ENCODE data around the gene NUP210. TPM values are rescaled to one million over a fixed set of nuclear protein-coding genes. Genes with fewer than 3 reads are reported as not detected.
"Not testable (repeated sequence)": the region's sequence is repeated elsewhere in the genome, so short reads cannot be mapped to it uniquely, and the experiment has no call there.

NUP210 gene
- total RNA-seq, 2 experiments from 2014 or later: 153 to 161 TPM

DNA sequence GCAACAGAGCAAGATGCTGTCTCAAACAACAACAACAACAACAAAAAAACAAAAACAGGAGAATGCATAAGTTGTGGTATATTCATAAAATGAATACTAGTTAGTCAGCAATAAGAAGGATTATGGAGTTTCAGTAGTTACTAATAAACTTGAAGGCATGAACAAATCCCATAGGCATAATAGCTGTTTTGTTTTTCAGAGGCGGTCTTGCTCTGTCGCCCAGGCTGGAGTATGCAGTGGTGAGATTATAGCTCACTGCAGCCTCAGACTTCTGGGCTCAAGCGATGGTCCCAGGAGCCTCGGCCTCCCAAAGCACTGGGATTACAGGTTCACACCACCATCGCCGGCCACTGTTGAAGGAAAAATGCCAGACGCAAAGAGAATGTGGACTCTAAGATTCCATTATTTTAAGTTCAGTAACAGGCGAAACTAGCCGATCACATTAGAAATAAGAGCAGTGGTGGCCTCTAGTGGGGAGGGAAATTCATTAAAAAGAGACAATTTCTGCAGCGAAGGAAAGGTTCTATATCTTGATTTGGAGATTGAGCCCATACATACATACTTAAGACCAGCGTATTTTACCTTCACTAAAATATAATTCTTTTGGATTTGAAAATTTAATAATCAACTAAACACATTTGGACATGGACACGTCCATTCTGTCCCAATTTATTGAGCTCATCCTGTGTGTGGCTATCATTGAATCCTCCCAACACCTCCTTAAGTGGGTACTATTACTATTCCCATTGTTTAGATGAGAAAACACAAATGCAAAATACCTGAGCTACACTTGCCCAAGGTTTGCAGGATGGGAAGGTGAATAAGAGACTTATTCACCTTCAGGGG is 32.6 kb upstream of the NUP210 start:
- peak overlapping the region; percentile 82 for H3K4me3 Mint-ChIP-seq
- peak; percentile 44 for DNase-seq
- H3K27ac Mint-ChIP-seq: peak overlapping the region; percentile 82
- H3K9me3 Mint-ChIP-seq: no peaks in the 10 kb centered on the region
- H3K36me3 Mint-ChIP-seq (ENCODE audit: low read depth): no peaks in the 10 kb centered on the region
- H3K4me1 Mint-ChIP-seq: peaks cover 22% of the 10 kb centered on the region
- H3K27me3 Mint-ChIP-seq: no peaks in the 10 kb centered on the region
- ChIA-PET CTCF (interaction anchor here (0.6 to 5.5 kb wide), 45 partner anchors 10 to 727 kb away, joined by 3 to 119 read pairs (median 4); partner anchors contain the start of genes HDAC11 and NUP210), POLR2A (interaction anchor here (0.6 to 3.9 kb wide), 11 partner anchors 11 to 219 kb away, joined by 3 to 134 read pairs (median 5); partner anchors contain the start of gene NUP210)

DNA sequence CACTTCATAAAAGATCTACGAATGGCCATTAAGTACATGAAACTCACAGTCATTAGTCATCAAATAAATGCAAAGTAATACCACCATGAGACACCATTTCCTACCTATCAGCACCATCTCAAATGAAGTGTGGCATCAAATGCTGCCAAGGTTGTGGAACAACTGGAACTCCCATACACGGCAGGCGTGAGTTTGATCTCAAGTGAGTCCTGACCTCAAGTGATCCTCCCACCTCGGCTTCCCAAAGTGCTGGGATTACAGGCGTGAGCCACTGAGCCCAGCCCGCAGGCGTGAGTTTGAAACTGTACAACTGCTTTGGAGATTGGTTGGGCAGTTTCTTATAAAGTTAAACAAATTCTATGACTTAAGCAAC is 31.2 kb upstream of the NUP210 start:
- H3K27ac Mint-ChIP-seq: peak overlapping the region; percentile 82
- no peaks in the 10 kb centered on the region for H3K27me3 Mint-ChIP-seq
- peaks cover 22% of the 10 kb centered on the region for H3K4me1 Mint-ChIP-seq
- no peak for DNase-seq
- H3K36me3 Mint-ChIP-seq (ENCODE audit: low read depth): no peaks in the 10 kb centered on the region
- CTCF ChIA-PET: interaction anchor here (0.8 to 5.5 kb wide), 23 partner anchors 11 to 439 kb away, joined by 3 to 119 read pairs (median 5); partner anchors contain the start of genes HDAC11 and NUP210
- peak overlapping the region; percentile 82 for H3K4me3 Mint-ChIP-seq
- H3K9me3 Mint-ChIP-seq: no peaks in the 10 kb centered on the region
- POLR2A ChIA-PET: interaction anchor here (0.8 to 3.9 kb wide), 10 partner anchors 23 to 110 kb away, joined by 3 to 134 read pairs (median 6); partner anchors contain the start of genes HDAC11 and NUP210

DNA sequence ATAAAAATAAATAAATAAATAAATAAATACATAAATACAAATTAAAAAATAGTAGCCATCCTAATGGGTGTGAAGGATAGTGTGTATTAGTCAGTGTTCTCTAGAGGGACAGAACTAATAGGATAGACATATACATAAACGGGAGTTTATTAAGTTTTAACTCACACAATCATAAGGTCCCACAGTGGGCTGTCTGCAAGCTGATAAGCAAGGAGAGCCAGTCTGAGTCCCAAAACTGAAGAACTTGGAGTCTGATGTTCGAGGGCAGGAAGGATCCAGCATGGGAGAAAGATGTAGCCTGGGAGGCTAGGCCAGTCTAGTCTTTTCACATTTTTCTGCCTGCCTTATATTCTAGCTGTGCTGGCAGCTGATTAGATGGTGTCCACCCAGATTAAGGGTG is 22.8 kb upstream of the NUP210 start:
- H3K4me1 Mint-ChIP-seq; DNase-seq; H3K9me3 Mint-ChIP-seq; H3K27ac Mint-ChIP-seq; H3K4me3 Mint-ChIP-seq; CTCF ChIA-PET; H3K36me3 Mint-ChIP-seq (ENCODE audit: low read depth); H3K27me3 Mint-ChIP-seq: not testable (repeated sequence)
- POLR2A ChIA-PET: interaction anchor here (0.6 kb wide), 1 partner anchor 450 kb away, joined by 3 read pairs; no protein-coding TSS in a partner anchor

DNA sequence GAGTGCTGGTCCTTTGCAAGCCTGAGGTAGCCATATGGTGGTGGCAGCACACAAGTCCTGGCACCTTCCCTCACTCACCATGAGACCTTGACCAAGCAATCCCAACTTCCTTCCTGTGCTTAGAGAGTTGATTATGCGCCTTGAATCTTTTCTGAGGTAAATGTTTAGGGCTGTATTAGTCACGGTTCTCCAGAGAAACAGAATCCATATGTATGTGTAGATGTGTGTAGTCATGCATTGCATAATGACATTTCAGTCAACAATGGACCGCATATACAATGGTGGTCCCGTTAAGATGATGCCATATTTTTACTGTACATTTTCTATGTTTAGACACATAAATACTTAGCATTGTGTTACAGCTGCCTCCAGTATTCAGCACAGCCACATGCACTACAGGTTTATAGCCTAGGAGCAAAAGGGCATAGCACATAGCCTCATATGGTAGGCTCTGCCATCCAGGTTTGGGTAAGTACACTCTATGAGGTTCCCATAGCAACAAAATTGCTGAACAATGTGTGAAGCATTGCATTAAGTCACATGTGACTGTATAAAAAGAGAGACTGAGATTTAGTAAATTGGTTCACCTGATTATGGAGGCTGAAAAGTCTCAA is 20.2 kb upstream of the NUP210 start:
- no peak for DNase-seq
- H3K4me1 Mint-ChIP-seq: no peaks in the 10 kb centered on the region
- H3K27ac Mint-ChIP-seq: no peak overlapping the region
- ChIA-PET POLR2A (interaction anchor here (0.8 to 1.9 kb wide), 2 partner anchors 14 to 26 kb away, joined by 3 to 4 read pairs; no protein-coding TSS in a partner anchor), CTCF (interaction anchor here (1.4 to 4.1 kb wide), 3 partner anchors 12 to 22 kb away, joined by 3 to 26 read pairs (median 3); no protein-coding TSS in a partner anchor)
- no peaks in the 10 kb centered on the region for H3K9me3 Mint-ChIP-seq
- H3K27me3 Mint-ChIP-seq: peaks cover 11% of the 10 kb centered on the region
- H3K36me3 Mint-ChIP-seq (ENCODE audit: low read depth): no peaks in the 10 kb centered on the region
- H3K4me3 Mint-ChIP-seq: no peak overlapping the region

DNA sequence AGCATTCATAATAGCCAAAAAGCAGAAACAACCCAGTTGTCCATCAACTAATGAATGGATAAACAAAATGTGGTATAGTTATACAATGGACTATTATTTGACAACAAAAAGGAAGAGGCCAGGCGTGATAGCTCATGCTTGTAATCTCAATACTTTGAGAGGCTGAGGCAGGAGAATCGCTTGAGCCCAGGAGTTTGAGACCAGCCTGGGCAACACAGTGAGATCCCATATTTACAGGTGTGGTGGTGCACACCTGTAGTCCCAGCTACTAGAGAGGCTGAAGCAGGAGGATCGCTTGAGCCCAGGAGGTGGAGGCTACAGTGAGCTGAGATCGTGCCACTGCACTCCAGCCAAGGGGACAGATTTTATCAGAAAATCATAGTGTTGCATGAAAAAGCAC is 16.1 kb upstream of the NUP210 start:
- H3K27me3 Mint-ChIP-seq: peaks cover 15% of the 10 kb centered on the region
- H3K36me3 Mint-ChIP-seq (ENCODE audit: low read depth); H3K4me3 Mint-ChIP-seq; H3K9me3 Mint-ChIP-seq; H3K4me1 Mint-ChIP-seq; DNase-seq; H3K27ac Mint-ChIP-seq: not testable (repeated sequence)
- POLR2A ChIA-PET: interaction anchor here (1.3 kb wide), 1 partner anchor 15 kb away, joined by 3 read pairs; the partner anchor contains the start of gene NUP210
- CTCF ChIA-PET: interaction anchor here (1.4 kb wide), 1 partner anchor 16 kb away, joined by 5 read pairs; no protein-coding TSS in a partner anchor

DNA sequence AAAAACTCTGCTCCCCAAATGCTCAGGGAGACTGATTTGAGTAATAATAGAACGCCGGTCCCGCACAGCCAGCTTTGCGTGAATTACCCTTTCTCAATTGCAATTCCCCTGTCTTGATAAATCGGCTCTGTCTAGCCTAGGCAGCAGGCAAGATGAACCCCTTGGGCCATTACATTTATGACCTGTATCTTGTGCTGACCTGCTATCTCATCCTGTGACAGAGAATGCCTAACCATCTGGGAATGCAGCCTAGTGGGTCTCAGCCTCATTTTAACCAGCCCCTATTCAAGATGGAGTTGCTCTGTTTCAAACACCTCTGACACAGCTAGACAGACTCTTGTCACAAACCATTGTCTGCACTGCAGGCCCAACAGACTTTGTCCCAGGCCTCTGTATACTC is 13.8 kb upstream of the NUP210 start:
- Mint-ChIP-seq H3K4me3 (no peak overlapping the region), H3K9me3 (peaks cover 3% of the 10 kb centered on the region)
- CTCF ChIA-PET: no interaction called here

DNA sequence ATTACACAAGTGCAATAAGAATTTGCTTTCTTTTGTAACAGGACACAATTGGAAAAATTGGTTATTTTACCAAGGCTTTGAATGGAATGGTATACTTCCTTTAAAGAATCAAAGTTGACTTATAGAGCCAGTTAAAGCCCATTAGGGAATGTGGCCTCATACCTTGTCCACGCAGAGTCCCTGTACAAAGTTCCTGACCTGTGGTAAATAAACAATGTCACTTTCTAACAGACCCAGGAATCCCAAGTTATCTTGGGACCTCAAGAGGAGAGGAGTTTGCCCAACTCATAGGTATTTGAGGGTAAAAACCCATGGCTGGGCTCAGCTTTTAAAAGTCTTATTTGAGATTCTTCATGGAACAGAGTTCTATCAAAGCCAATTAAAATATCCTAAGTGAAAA is 12.0 kb upstream of the NUP210 start:
- CTCF ChIA-PET: no interaction called here
- Mint-ChIP-seq H3K9me3 (peaks cover 3% of the 10 kb centered on the region), H3K4me3 (no peak overlapping the region), H3K4me1 (peaks cover 19% of the 10 kb centered on the region), H3K36me3 (ENCODE audit: low read depth) (peaks cover 3% of the 10 kb centered on the region), H3K27me3 (peaks cover 13% of the 10 kb centered on the region), H3K27ac (no peak overlapping the region)
- POLR2A ChIA-PET: interaction anchor here (1.3 kb wide), 1 partner anchor 11 kb away, joined by 3 read pairs; no protein-coding TSS in a partner anchor
- DNase-seq: no peak

More for the DNA sequence above, 13.8 kb upstream of the NUP210 start:
- H3K27ac Mint-ChIP-seq: no peak overlapping the region
- peaks cover 5% of the 10 kb centered on the region for H3K4me1 Mint-ChIP-seq
- peaks cover 15% of the 10 kb centered on the region for H3K27me3 Mint-ChIP-seq
- DNase-seq: no peak
- POLR2A ChIA-PET: interaction anchor here (1.1 to 1.3 kb wide), 2 partner anchors 13 to 15 kb away, joined by 3 to 5 read pairs; no protein-coding TSS in a partner anchor
- peaks cover 3% of the 10 kb centered on the region for H3K36me3 Mint-ChIP-seq (ENCODE audit: low read depth)

DNA sequence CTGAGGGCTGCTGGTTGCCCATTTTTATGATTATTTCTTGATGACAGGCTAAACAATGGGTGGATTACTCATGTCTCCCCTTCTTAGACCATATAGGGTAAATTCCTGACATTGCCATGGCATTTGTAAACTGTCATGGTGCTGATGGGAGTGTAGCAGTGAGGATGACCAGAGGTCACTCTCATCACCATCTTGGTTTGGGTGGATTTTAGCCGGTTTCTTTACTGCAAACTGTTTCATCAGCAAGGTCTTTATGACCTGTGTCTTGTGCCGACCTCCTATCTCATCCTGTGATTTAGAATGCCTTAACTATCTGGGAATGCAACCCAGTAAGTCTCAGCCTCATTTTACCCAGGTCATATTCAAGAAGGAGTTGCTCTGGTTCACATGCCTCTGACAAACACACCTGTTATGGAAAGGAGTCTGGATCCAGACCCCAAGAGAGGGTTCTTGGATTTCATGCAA is 10.3 kb upstream of the NUP210 start:
- not testable (repeated sequence) for DNase-seq; H3K27ac Mint-ChIP-seq; H3K4me3 Mint-ChIP-seq; H3K9me3 Mint-ChIP-seq; H3K27me3 Mint-ChIP-seq; H3K36me3 Mint-ChIP-seq (ENCODE audit: low read depth)
- ChIA-PET POLR2A (interaction anchor here (3.2 kb wide), 1 partner anchor 11 kb away, joined by 26 read pairs; the partner anchor contains the start of gene NUP210), CTCF (interaction anchor here (5.6 kb wide), 1 partner anchor 14 kb away, joined by 33 read pairs; no protein-coding TSS in a partner anchor)
- H3K4me1 Mint-ChIP-seq: peaks cover 25% of the 10 kb centered on the region

DNA sequence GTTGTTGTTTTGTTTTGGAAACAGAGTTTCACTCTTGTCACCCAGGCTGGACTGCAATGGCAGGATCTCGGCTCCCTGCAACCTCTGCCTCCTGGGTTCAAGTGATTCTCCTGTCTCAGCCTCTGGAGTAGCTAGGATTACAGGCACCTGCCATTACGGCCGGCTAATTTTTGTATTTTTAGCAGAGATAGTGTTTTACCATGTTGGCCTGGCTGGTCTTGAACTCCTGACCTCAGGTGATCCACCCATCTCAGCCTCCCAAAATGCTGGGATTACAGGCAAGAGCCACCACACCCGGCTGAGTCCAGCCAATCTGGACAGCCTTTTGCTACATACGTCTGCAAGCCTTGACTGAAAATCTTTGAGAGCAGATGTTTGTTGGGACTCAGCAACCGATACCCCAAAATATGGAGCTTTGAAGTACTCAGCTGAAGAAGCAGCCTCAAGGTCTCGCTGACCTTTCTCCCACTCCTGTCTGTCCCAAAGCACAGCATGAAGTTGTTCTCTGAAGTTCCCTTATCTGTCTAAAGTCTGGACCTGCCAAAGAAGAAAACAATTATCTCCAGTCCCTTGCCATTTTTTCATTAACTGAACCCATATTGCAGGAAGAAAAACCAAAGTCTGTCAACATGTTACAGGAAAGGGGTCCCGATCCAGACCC is 9.6 kb upstream of the NUP210 start:
- Mint-ChIP-seq H3K4me3 (no peak overlapping the region), H3K27ac (no peak overlapping the region), H3K36me3 (ENCODE audit: low read depth) (peaks cover 3% of the 10 kb centered on the region), H3K27me3 (peaks cover 3% of the 10 kb centered on the region), H3K4me1 (peaks cover 31% of the 10 kb centered on the region), H3K9me3 (peaks cover 3% of the 10 kb centered on the region)
- CTCF ChIA-PET: interaction anchor here (1.2 to 5.6 kb wide), 2 partner anchors 14 to 200 kb away, joined by 3 to 33 read pairs; no protein-coding TSS in a partner anchor
- no peak for DNase-seq
- POLR2A ChIA-PET: interaction anchor here (1.1 to 3.2 kb wide), 4 partner anchors 10 to 24 kb away, joined by 4 to 26 read pairs (median 16); partner anchors contain the start of gene NUP210

DNA sequence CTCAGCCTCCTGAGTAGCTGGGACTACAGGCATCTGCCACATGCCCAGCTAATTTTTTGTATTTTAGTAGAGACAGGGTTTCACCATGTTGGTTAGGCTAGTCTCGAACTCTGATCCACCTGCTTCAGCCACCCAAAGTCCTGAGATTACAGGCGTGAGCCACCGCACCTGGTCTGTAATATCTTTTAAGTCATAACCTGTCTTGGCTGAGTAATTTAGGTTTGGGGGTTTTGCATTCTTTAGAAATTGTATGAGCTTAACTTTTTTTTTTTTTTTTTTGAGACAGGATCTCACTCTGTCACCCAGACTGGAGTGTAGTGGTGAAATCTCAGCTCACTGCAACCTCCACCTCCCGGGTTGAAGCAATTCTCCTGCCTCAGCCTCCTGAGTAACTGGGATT is 8.6 kb upstream of the NUP210 start:
- DNase-seq; H3K36me3 Mint-ChIP-seq (ENCODE audit: low read depth); H3K4me3 Mint-ChIP-seq; H3K27me3 Mint-ChIP-seq; H3K9me3 Mint-ChIP-seq: not testable (repeated sequence)
- POLR2A ChIA-PET: interaction anchor here (0.8 to 3.2 kb wide), 5 partner anchors 9 to 51 kb away, joined by 3 to 26 read pairs (median 15); partner anchors contain the start of genes HDAC11 and NUP210
- peaks cover 36% of the 10 kb centered on the region for H3K4me1 Mint-ChIP-seq
- H3K27ac Mint-ChIP-seq: peak overlapping the region; percentile 47
- CTCF ChIA-PET: interaction anchor here (1.0 to 6.0 kb wide), 6 partner anchors 13 to 199 kb away, joined by 3 to 35 read pairs (median 4); no protein-coding TSS in a partner anchor

DNA sequence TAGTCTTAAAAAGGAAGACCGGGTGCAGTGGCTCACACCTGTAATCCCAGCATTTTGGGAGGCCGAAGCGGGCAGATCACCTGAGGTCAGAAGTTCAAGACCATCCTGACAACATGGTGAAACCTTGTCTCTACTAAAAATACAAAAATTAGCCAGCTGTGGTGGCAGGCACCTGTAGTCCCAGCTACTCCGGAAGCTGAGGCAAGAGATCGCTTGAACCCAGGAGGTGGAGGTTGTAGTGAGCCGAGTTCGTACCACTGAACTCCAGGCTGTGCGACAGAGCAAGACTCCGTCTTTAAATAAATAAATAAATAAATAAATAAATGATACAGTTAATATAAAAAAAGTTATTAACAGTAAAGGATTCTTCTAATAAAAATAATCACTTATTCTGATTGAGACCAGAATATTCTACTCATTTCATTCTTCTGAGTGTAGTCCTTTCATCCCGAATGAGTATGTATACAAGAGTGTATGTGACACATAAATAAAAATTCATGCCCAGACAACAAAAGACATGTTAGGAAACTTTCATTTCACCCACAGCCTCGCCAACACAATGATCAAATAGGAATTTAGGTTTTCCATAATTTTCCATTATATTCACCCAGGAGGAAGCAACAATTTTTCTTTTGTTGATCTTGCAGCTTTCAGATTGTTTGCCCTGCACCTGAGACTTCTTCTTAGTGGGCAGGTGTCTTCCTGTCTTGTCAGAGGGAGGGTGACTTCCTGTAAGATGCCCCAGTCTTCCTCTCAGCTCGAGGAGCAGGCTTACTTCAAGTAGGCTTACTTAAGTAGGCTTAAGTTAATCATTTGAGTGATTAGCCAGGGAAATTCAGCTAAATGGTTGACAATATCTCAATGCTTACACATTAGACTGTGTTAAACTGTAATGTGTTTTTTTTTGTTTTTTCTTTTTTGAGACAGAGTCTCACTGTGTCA is 7.8 kb upstream of the NUP210 start:
- H3K27ac Mint-ChIP-seq: peak overlapping the region; percentile 80
- H3K9me3 Mint-ChIP-seq: peaks cover 3% of the 10 kb centered on the region
- peaks cover 36% of the 10 kb centered on the region for H3K4me1 Mint-ChIP-seq
- peak overlapping the region; percentile 5 for H3K4me3 Mint-ChIP-seq
- DNase-seq: peak; percentile 25
- POLR2A ChIA-PET: interaction anchor here (0.7 to 3.2 kb wide), 5 partner anchors 8 to 52 kb away, joined by 3 to 26 read pairs (median 15); partner anchors contain the start of genes HDAC11 and NUP210
- CTCF ChIA-PET: interaction anchor here (1.0 to 6.0 kb wide), 5 partner anchors 12 to 35 kb away, joined by 3 to 35 read pairs (median 4); no protein-coding TSS in a partner anchor
- H3K36me3 Mint-ChIP-seq (ENCODE audit: low read depth): peaks cover 3% of the 10 kb centered on the region
- no peaks in the 10 kb centered on the region for H3K27me3 Mint-ChIP-seq
